Heart right ventricle (tissue), 16 donors: ENCODE data around the gene TOGARAM2. TPM values are rescaled to one million over a fixed set of nuclear protein-coding genes. Genes with fewer than 3 reads are reported as not detected.

Experiments used
- ATAC-seq, 8 donors: fragments of 200-7000 bp; cut with Tn5 transposase; one replicate each; pipeline ENCODE4 v1.9.1; 2020; ENCODE audit warnings: mild to moderate bottlenecking in 8 of 8, moderate library complexity in 8 of 8, moderate number of reproducible peaks in 1 of 8
- DNase-seq, 2 donors: peaks; one replicate each; pipeline ENCODE4 v3.0.0-alpha.2; 2020
- H3K27ac ChIP-seq, 10 donors: fragments of 200-600 bp; sonication (generic) in 2 of 10; one replicate each; pipeline versions ENCODE4 v1.5.0 to v1.8.0; 2020 to 2022; ENCODE audit warnings: mild to moderate bottlenecking in 3 of 10
- H3K27me3 ChIP-seq, 7 donors: fragments of 200-600 bp; one replicate each; pipeline ENCODE4 v1.8.0; 2021 to 2022; ENCODE audit warnings: mild to moderate bottlenecking in 2 of 7
- H3K36me3 ChIP-seq, 9 donors: fragments of 200-600 bp; sonication (generic) in 1 of 9; one replicate each; pipeline versions ENCODE4 v1.5.0 to v1.8.0; 2020 to 2022; ENCODE audit warnings: mild to moderate bottlenecking in 2 of 9
- H3K4me1 ChIP-seq, 9 donors: fragments of 200-600 bp; sonication (generic) in 1 of 9; one replicate each; pipeline versions ENCODE4 v1.5.0 to v1.8.0; 2020 to 2022; ENCODE audit warnings: mild to moderate bottlenecking in 4 of 9
- H3K4me3 ChIP-seq, 10 donors: fragments of 200-600 bp; sonication (generic) in 2 of 10; one replicate each; pipeline versions ENCODE4 v1.5.0 to v1.8.0; 2020 to 2022; ENCODE audit warnings: mild to moderate bottlenecking in 7 of 10, moderate library complexity in 2 of 10
- H3K9me3 ChIP-seq, 11 donors: fragments of 200-600 bp in 10 of 11; sonication (generic) in 2 of 11; one replicate each; pipeline versions ENCODE4 v1.5.0 to v1.8.0; 2013 to 2022; ENCODE audit warnings: mild to moderate bottlenecking in 2 of 11, control low read depth in 1 of 11, moderate library complexity in 1 of 11
- CTCF ChIP-seq, 9 donors: fragments of 200-600 bp; sonication (generic) in 2 of 9; IDR thresholded peaks; one replicate each; pipeline versions ENCODE4 v1.5.0 to v1.8.0; 2021 to 2022; ENCODE audit warnings: antibody characterized with exemption in 9 of 9, mild to moderate bottlenecking in 5 of 9, moderate library complexity in 1 of 9
- WGBS, 2 donors: extraction: QIAGEN DNeasy Blood & Tissue Kit; methylation state at CpG; one replicate each; pipeline ENCODE4 v1.1.7; 2013; ENCODE audit warnings: inconsistent platforms in 1 of 2; 5-methylcytosine and 5-hydroxymethylcytosine counted together
- intact Hi-C, 10 donors: fragments of 100-400 bp; cut with DNase I; formaldehyde crosslinking; loops; one replicate each; pipeline versions ENCODE4 v1.11.1 to v1.14.2; 2022
- polyA plus RNA-seq, 2 donors: library from polyadenylated mRNA; stranded (reverse); fragments of 200-250 nt; gene quantifications; one replicate each; pipeline ENCODE4 v1.2.3, GENCODE V29; 2013
- total RNA-seq, 10 donors: library from RNA; stranded (reverse); fragmentation: NEBNext Ultra II Directional in 3 of 10; extraction: Animal tissue kit (Norgen Biotek cat#: 25700) in 3 of 10; gene quantifications; one replicate each; pipeline versions ENCODE4 v1.2.1 to v1.2.4, GENCODE V29; 2021 to 2023
- donor health status: Arrhythmogenic right ventricular cardiomyopathy.
- donor health status: ischemic (EF 13 %, LVEDD 7.1; RV severe dilation, severe dysfunction).
- donor health status: healthy with polysubstance abuse.
- donor health status: DM: no; HTN: yes; CAD: no.
- donor health status: DM: no; HTN: no; CAD: no.
- donor health status: ischemic (EF 25% LVEDD 6.9; RV normal size, moderate dysfunction).
- donor health status: ischemic (EF 25% LVEDD 5.7; RV mildly dilated, moderate dysfunction).
- donor health status: healthy.
- donor health status: DM: yes; HTN: yes; CAD: no.
- donor health status: Ischemic cardiomyopathy.
- donor health status: ischemic (EF 35%, LVEDD 5.7; RV mildly dilated, moderate dysfunction).
- donor health status: nonischemic (EF 11% LVEDD 7.7; RV severe dilation, severe dysfunction).
- donor health status: DM: yes; HTN: yes; CAD: no.
- donor health status: PGD.
- donor health status: ischemic (EF 29% LVEDD 5.4; RV normal size, mild dysfunction).
- donor health status: nonischemic (EF 23%, LVEDD 6.1; RV moderate dilation, normal function).

TOGARAM2 gene
- total and polyA plus RNA-seq, 12 donors: 1.4 to 68.3 (median 14.6) TPM

- WGBS, 2 donors: 95 to 96% methylated on average over 17 of the region's 17 CpGs
- no peak overlapping the region for H3K4me3 ChIP-seq
- ATAC-seq (peak in 2 of 8 donors; percentile 24 to 33), DNase-seq (no peak)
- no peaks in the 10 kb centered on the region for H3K27me3 ChIP-seq
- H3K9me3 ChIP-seq: no peaks in the 10 kb centered on the region
- peaks cover 0 to 25% (median 7%) of the 10 kb centered on the region in 9 donors for H3K4me1 ChIP-seq
- no peak overlapping the region for H3K27ac ChIP-seq
- TF ChIP-seq CTCF (IDR thresholded peaks at IDR 0.05): no peak
- intact Hi-C loops: no loop called here
- H3K36me3 ChIP-seq: peaks cover 0 to 14% (median 0%) of the 10 kb centered on the region in 9 donors
Observed at GRCh38 chr2:29035016-29035745, 54.1 kb downstream of the TOGARAM2 start.

- no peak overlapping the region for H3K27ac ChIP-seq
Observed at GRCh38 chr2:29039718-29040480, 58.8 kb downstream of the TOGARAM2 start.

GRCh38 chr2:29040552-29040951 is 59.5 kb downstream of the TOGARAM2 start:
- Histone ChIP-seq H3K27me3 (no peaks in the 10 kb centered on the region), H3K9me3 (no peaks in the 10 kb centered on the region), H3K36me3 (peaks cover 0 to 13% (median 0%) of the 10 kb centered on the region in 9 donors), H3K27ac (no peak overlapping the region), H3K4me3 (no peak overlapping the region), H3K4me1 (peaks cover 0 to 28% (median 8%) of the 10 kb centered on the region in 9 donors)
- WGBS, 2 donors: 83 to 91% methylated on average over 6 of the region's 6 CpGs
- ATAC-seq (no peak), DNase-seq (no peak)
- TF ChIP-seq CTCF (IDR thresholded peaks at IDR 0.05): no peak
- intact Hi-C loops: no loop called here

More at GRCh38 chr2:29039718-29040480, 58.8 kb downstream of the TOGARAM2 start:
- intact Hi-C loops: no loop called here
- DNase-seq (no peak), ATAC-seq (peak in 1 of 8 donors; percentile 19)
- Histone ChIP-seq H3K27me3 (no peaks in the 10 kb centered on the region), H3K4me1 (peaks cover 0 to 28% (median 8%) of the 10 kb centered on the region in 9 donors), H3K36me3 (peaks cover 0 to 13% (median 0%) of the 10 kb centered on the region in 9 donors), H3K9me3 (no peaks in the 10 kb centered on the region), H3K4me3 (no peak overlapping the region)
- TF ChIP-seq CTCF (IDR thresholded peaks at IDR 0.05): no peak
- WGBS, 2 donors: 40 to 42% methylated on average over 4 of the region's 4 CpGs

GRCh38 chr2:29041161-29041660 is 60.1 kb downstream of the TOGARAM2 start:
- Histone ChIP-seq H3K9me3 (no peaks in the 10 kb centered on the region), H3K27me3 (no peaks in the 10 kb centered on the region), H3K36me3 (peaks cover 0 to 14% (median 0%) of the 10 kb centered on the region in 9 donors), H3K4me3 (no peak overlapping the region), H3K27ac (no peak overlapping the region), H3K4me1 (peaks cover 0 to 28% (median 8%) of the 10 kb centered on the region in 9 donors)
- DNase-seq (no peak), ATAC-seq (no peak)
- 90 to 95% methylated on average over 9 of the region's 9 CpGs for WGBS, 2 donors
- TF ChIP-seq CTCF (IDR thresholded peaks at IDR 0.05): no peak
- intact Hi-C loops: no loop called here
